A549 (cell line): ENCODE measurements around the gene PHEX.

Experiments
- EHMT2 ChIP-seq: fragments of 200-600 bp; sonication (generic); IDR thresholded peaks from 2 replicates; pipeline ENCODE4 v1.6.1; 2016; ENCODE audit warnings: antibody characterized with exemption, low read depth, mild to moderate bottlenecking, moderate library complexity
- EP300 ChIP-seq, 2 experiments: fragments of >200 bp; sonication (Bioruptor Twin); formaldehyde crosslinking; IDR thresholded peaks; 2 replicates in 1 of 2; 3 replicates in 1 of 2; pipeline ENCODE4 v1.6.1; 2016 to 2017
- ESRRA ChIP-seq: fragments of 150-350 bp; IDR thresholded peaks from 2 replicates; pipeline ENCODE4 v1.6.1; 2014; ENCODE audit warnings: mild to moderate bottlenecking, low read length, borderline replicate concordance
- POLR2A ChIP-seq: IDR thresholded peaks from 2 replicates; pipeline ENCODE4 v1.6.1; 2012; ENCODE audit warnings: mild to moderate bottlenecking, low read length
- POLR2AphosphoS2 ChIP-seq: conservative IDR thresholded peaks from 2 replicates; pipeline ENCODE4 v1.6.1; 2012; ENCODE audit warnings: low read length, improper control_type of control experiment, inconsistent platforms
- RFX5 ChIP-seq: fragments of 450-650 bp; IDR thresholded peaks from 2 replicates; pipeline ENCODE4 v1.7.1; 2014; ENCODE audit warnings: antibody characterized with exemption, mild to moderate bottlenecking, moderate library complexity
- TFCP2L1 ChIP-seq: fragments of 250-450 bp; sonication (Bioruptor Pico); IDR thresholded peaks from 2 replicates; pipeline ENCODE4 v1.5.0; 2021; ENCODE audit warnings: mild to moderate bottlenecking
- TF ChIP-seq, protein P1 (sequence below): fragments of >200 bp; sonication (Bioruptor Twin); formaldehyde crosslinking; IDR thresholded peaks from 3 replicates; pipeline ENCODE4 v1.5.1; 2016
- TF ChIP-seq, protein P2 (sequence below): IDR thresholded peaks from 2 replicates; pipeline ENCODE4 v1.6.1; 2012
- TF ChIP-seq, protein P3 (sequence below): IDR thresholded peaks from 2 replicates; pipeline ENCODE4 v1.6.1; 2012; ENCODE audit warnings: low read depth, borderline replicate concordance
- TF ChIP-seq, protein P4 (sequence below): fragments of 200-600 bp; sonication (generic); IDR thresholded peaks from 2 replicates; pipeline ENCODE4 v1.6.1; 2016; ENCODE audit warnings: antibody characterized with exemption, mild to moderate bottlenecking, moderate library complexity
- TF ChIP-seq, protein P5 (sequence below): fragments of >200 bp; sonication (Bioruptor Twin); formaldehyde crosslinking; IDR thresholded peaks from 2 replicates; pipeline ENCODE4 v1.6.1; 2016

DNA sequence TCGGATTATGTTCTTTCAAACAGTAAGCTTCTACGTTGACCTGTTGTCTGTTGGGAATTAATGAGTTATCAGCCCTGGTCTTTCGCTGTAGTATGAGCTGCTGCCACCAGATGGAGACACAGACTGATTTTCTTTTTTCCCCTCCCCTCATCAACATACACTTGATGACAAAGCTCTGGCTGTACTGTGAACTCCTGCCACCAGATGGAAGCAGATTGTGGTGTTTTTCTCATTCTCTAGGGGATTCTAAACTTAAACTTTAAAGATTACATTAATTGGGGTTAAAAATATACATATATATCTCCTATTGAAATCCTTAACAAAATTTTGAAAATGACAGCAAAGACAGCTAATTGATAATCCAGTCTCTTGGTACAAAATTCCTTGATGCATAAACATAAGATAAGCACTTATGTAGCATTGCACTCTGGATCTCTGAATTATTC is 46.8 kb upstream of the PHEX start:
- TF ChIP-seq, protein P1, sequence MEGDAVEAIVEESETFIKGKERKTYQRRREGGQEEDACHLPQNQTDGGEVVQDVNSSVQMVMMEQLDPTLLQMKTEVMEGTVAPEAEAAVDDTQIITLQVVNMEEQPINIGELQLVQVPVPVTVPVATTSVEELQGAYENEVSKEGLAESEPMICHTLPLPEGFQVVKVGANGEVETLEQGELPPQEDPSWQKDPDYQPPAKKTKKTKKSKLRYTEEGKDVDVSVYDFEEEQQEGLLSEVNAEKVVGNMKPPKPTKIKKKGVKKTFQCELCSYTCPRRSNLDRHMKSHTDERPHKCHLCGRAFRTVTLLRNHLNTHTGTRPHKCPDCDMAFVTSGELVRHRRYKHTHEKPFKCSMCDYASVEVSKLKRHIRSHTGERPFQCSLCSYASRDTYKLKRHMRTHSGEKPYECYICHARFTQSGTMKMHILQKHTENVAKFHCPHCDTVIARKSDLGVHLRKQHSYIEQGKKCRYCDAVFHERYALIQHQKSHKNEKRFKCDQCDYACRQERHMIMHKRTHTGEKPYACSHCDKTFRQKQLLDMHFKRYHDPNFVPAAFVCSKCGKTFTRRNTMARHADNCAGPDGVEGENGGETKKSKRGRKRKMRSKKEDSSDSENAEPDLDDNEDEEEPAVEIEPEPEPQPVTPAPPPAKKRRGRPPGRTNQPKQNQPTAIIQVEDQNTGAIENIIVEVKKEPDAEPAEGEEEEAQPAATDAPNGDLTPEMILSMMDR, result peak; percentile 88
- TF ChIP-seq POLR2A, result no peak
- no peak for TF ChIP-seq ESRRA
- TF ChIP-seq EHMT2, result no peak
- TF ChIP-seq, protein P2, sequence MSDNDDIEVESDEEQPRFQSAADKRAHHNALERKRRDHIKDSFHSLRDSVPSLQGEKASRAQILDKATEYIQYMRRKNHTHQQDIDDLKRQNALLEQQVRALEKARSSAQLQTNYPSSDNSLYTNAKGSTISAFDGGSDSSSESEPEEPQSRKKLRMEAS, result no peak
- TF ChIP-seq, protein P3, sequence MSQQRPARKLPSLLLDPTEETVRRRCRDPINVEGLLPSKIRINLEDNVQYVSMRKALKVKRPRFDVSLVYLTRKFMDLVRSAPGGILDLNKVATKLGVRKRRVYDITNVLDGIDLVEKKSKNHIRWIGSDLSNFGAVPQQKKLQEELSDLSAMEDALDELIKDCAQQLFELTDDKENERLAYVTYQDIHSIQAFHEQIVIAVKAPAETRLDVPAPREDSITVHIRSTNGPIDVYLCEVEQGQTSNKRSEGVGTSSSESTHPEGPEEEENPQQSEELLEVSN, result no peak
- no peak for TF ChIP-seq RFX5
- no peak for TF ChIP-seq EP300 (IDR thresholded peaks at IDR 0.05)
- TF ChIP-seq, protein P4, sequence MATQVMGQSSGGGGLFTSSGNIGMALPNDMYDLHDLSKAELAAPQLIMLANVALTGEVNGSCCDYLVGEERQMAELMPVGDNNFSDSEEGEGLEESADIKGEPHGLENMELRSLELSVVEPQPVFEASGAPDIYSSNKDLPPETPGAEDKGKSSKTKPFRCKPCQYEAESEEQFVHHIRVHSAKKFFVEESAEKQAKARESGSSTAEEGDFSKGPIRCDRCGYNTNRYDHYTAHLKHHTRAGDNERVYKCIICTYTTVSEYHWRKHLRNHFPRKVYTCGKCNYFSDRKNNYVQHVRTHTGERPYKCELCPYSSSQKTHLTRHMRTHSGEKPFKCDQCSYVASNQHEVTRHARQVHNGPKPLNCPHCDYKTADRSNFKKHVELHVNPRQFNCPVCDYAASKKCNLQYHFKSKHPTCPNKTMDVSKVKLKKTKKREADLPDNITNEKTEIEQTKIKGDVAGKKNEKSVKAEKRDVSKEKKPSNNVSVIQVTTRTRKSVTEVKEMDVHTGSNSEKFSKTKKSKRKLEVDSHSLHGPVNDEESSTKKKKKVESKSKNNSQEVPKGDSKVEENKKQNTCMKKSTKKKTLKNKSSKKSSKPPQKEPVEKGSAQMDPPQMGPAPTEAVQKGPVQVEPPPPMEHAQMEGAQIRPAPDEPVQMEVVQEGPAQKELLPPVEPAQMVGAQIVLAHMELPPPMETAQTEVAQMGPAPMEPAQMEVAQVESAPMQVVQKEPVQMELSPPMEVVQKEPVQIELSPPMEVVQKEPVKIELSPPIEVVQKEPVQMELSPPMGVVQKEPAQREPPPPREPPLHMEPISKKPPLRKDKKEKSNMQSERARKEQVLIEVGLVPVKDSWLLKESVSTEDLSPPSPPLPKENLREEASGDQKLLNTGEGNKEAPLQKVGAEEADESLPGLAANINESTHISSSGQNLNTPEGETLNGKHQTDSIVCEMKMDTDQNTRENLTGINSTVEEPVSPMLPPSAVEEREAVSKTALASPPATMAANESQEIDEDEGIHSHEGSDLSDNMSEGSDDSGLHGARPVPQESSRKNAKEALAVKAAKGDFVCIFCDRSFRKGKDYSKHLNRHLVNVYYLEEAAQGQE, result no peak
- TF ChIP-seq TFCP2L1 (CRISPR knock-in tag), result no peak
- TF ChIP-seq, protein P5, sequence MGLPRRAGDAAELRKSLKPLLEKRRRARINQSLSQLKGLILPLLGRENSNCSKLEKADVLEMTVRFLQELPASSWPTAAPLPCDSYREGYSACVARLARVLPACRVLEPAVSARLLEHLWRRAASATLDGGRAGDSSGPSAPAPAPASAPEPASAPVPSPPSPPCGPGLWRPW, result no peak
- no peak for TF ChIP-seq POLR2AphosphoS2
